Measurements from ENCODE around the gene PRMT5.
"Not testable (repeated sequence)": the region's sequence is repeated elsewhere in the genome, so short reads cannot be mapped to it uniquely, and the experiment has no call there.

Gene PRMT5

GRCh38 chr14:22962061-22962676, 33.0 kb upstream of the PRMT5 start:
- no peak overlapping the region for H3K4me3 ChIP-seq (ENCODE audit: low read depth, low read length)
- no peak for TF ChIP-seq CTCF (IDR thresholded peaks at IDR 0.05; ENCODE audit: low read depth, low read length)

- TF ChIP-seq CTCF (IDR thresholded peaks at IDR 0.05; ENCODE audit: low read depth, low read length): no peak
- peak overlapping the region; percentile 72 for H3K4me3 ChIP-seq (ENCODE audit: low read depth, low read length)
Observed at GRCh38 chr14:22955702-22956569, 26.8 kb upstream of the PRMT5 start.

- H3K4me3 ChIP-seq (ENCODE audit: low read depth, low read length): no peak overlapping the region
- no peak for TF ChIP-seq CTCF (IDR thresholded peaks at IDR 0.05; ENCODE audit: low read depth, low read length)
Observed at GRCh38 chr14:22952418-22952817, 23.2 kb upstream of the PRMT5 start.

- H3K4me3 ChIP-seq (ENCODE audit: low read depth, low read length): not testable (repeated sequence)
Observed at GRCh38 chr14:22951795-22952194, 22.6 kb upstream of the PRMT5 start.

- no peak for TF ChIP-seq CTCF (IDR thresholded peaks at IDR 0.05; ENCODE audit: low read depth, low read length)
- H3K4me3 ChIP-seq (ENCODE audit: low read depth, low read length): no peak overlapping the region
Observed at GRCh38 chr14:22945642-22946041, 16.5 kb upstream of the PRMT5 start.

- no peak overlapping the region for H3K4me3 ChIP-seq (ENCODE audit: low read depth, low read length)
- TF ChIP-seq CTCF (IDR thresholded peaks at IDR 0.05; ENCODE audit: low read depth, low read length): no peak
Observed at GRCh38 chr14:22939684-22940083, 10.5 kb upstream of the PRMT5 start.

- TF ChIP-seq CTCF (IDR thresholded peaks at IDR 0.05; ENCODE audit: low read depth, low read length): no peak
- no peak overlapping the region for H3K4me3 ChIP-seq (ENCODE audit: low read depth, low read length)
Observed at GRCh38 chr14:22935156-22935555, 6.0 kb upstream of the PRMT5 start.

Measured in WI38 (cell line).